GM11168 (cell line): ENCODE data around the gene SOX12.
"Not testable (repeated sequence)": the region's sequence is repeated elsewhere in the genome, so short reads cannot be mapped to it uniquely, and the experiment has no call there.

Experiments used
- in situ Hi-C: fragments of 300-500 bp; cut with MboI; formaldehyde crosslinking; loops from one replicate; pipeline ENCODE4 v1.12.0; 2022; ENCODE audit warnings: low sequenced_read_pairs; ENCODE audit not compliant: unreplicated experiment

The SOX12 gene

DNA sequence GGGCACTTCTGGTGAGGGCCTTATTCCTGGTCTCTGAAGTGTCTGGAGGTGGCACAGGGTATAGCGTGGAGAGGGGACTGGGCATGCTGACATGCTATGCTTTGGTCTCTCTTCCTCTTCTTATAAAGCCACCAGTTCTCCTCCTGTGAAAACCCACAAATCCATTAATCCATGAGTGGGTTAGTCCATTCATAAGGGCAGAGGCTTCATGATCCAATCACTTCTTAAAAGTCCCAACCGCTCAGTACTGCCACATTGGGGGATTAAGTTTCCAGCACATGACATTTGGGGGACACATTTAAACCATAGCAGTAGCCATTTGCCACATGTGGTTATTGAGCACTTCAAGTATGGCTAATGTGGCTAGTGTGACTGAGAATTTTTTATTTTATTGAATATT lies 51.4 kb downstream of the SOX12 start:
- in situ Hi-C loops: no loop called here

DNA sequence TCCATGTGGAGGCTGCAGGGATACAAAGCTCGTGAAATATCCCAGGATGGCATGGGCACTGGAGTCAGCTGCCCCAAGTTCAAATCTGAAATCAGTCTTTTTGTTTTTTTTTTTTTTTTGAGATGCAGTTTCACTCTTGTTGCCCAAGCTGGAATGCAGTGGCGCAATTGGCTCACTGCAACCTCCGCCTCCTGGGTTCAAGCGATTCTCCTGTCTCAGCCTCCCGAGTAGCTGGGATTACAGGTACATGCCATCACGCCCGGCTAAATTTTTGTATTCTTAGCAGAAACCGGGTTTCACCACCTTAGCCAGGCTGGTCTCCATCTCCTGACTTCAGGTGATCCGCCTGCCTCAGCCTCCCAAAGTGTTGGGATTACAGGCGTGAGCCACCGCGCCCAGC lies 52.2 kb downstream of the SOX12 start:
- in situ Hi-C loops: not testable (repeated sequence)

DNA sequence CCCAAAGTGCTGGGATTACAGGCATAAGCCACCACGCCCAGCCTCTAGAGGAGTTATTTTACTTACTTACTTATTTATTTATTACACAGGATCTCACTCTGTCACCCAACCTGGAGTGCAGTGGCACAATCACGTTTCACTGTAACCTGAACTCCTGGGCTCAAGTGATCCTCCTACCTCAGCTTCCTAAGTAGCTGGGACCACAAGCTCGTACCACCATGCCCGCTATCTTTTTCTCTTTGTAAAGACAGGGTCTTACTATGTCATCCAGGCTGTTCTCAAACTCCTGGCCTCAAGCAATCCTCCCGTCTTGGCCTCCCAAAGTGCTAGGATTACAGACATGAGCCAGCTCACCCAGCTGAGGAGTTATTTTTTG lies 53.6 kb downstream of the SOX12 start:
- in situ Hi-C loops: no loop called here
